Stimulated activated naive CD8-positive, alpha-beta T cell treated with anti-CD3 and anti-CD28 coated beads, Interleukin-15, Interleukin-2, amounts not matched to agents 100 U/mL and 50 U/mL, for 24 hours (primary cell): Measurements from ENCODE around the gene NR4A3.
"Not testable (repeated sequence)": the region's sequence is repeated elsewhere in the genome, so short reads cannot be mapped to it uniquely, and the experiment has no call there.

ENCODE experiments used
- ATAC-seq: fragments of 150-1000 bp; cut with Tn5 transposase; one replicate; pipeline ENCODE4 v1.10.0; 2021
- DNase-seq: peaks from one replicate; pipeline ENCODE4 v3.0.0; 2021

The NR4A3 gene

GRCh38 chr9:99821396-99822108 is at the start of gene NR4A3:
NR4A3 (plus strand) TSS chr9:99821885; CDS start chr9:99828043, 6,158 bp downstream.
- DNase-seq (peak; percentile 92), ATAC-seq (peak; percentile 33)

GRCh38 chr9:99773468-99774138 is 48.1 kb upstream of the NR4A3 start:
- ATAC-seq: no peak
- no peak for DNase-seq

DNA sequence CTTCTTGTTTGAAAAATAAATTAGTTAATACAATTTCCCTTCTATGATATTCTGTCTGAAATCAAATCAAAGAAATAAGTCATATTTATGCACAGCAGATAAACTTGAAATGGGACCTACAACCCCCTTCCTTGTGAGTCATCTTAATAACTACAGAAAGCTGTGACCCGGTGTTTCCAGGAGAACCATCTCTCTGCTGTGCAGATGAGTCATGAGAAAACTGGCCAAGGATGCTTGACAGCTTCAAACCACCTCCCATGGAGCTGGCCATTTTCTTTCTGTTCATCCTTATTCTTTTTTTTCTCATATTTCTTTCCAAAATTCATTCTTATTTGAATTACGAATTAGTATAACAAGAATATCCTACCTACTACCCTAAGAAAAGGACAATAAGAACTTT is 43.4 kb upstream of the NR4A3 start:
- ATAC-seq (peak; percentile 89), DNase-seq (peak; percentile 54)

DNA sequence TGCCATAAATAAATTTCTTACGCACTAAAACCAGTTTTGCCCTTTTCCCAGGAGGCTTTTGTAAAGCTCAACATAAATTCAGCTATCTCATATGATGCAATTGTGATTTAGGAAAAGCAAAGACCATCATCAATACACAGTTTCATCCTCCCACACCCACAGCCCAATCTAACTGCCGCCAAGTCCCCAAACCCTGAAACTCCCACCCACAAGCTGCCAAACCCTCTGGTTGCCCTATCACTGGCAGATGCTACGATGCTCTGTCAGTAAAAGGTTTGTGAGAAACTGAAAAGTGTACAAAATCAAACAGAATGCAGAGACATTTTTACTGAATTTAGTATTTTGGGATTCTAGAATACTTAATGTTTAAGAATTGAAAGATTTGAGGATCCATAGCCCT is 42.8 kb upstream of the NR4A3 start:
- DNase-seq: peak; percentile 47

GRCh38 chr9:99779277-99779676 is 42.4 kb upstream of the NR4A3 start:
- no peak for DNase-seq
- peak; percentile 77 for ATAC-seq

More for the DNA sequence above, 42.8 kb upstream of the NR4A3 start:
- ATAC-seq: peak; percentile 67

DNA sequence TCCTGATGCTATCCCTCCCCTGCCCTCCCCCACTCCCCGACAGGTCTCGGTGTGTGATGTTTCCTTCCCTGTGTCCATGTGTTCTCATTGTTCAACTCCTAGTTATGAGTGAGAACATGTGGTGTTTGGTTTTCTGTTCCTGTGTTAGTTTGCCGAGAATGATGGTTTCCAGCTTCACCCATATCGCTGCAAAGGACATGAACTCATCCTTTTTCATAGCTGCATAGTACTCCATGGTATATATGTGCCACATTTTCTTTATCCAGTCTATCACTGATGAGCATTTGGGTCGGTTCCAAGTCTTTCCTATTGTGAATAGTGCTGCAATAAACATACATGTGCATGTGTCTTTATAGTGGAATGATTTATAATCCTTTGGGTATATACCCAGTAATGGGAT is 39.3 kb upstream of the NR4A3 start:
- DNase-seq, ATAC-seq: not testable (repeated sequence)

DNA sequence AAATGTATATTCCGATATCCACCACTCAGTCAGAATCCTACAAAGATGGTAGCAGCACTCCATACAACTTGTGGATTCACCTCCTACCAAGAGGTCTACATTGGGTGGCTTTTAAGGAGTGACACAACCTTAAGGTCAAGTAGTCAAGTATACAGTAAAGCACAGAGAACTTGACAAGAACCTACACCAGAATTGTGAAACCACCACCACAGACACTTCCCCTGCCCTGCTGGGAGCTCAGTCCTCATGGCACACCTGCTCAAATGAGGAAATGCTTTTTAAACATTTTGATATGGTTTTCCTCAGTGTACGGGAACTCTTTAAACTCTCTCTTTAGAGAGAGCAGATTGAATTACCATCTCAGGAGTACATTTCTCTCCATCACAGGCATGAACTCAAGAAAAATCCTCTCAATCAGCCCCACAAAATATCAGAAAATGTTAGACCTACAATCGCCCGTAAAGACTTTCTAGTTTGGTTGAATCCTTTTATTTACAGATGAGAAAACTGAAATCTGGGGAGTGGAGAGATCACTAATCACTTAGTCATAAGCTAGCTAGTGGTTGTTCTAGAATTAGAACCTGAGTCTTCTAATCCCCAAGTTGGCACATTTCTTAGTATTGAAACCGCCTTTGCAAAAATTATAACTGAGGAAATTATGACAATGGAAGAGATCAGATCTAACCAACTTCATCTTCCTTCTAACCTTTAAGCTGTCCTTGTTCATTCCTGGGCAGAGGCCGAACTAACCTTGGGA is 38.5 kb upstream of the NR4A3 start:
- DNase-seq (no peak), ATAC-seq (peak; percentile 15)

DNA sequence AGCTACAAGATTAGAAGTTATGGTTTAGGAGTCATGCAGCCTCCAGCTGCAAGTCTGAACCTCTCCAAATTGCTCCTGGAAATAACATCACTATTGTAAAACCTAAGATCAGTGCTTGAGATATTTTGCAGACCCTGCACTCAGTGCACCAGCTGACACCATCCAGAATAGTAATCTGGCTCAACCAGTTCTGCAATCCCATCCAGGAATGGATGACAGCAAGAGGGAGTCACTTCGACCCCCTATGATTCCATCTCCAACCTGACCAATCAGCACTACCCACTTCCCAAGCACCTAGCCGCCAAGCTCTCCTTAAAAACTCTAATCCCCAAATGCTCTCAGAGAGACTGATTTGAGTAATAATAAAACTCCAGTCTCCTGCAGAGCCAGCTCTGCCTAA is 37.9 kb upstream of the NR4A3 start:
- DNase-seq (no peak), ATAC-seq (no peak)

GRCh38 chr9:99785010-99785590 is 36.6 kb upstream of the NR4A3 start:
- no peak for DNase-seq
- ATAC-seq: no peak

GRCh38 chr9:99787556-99787955 is 34.1 kb upstream of the NR4A3 start:
- no peak for ATAC-seq

GRCh38 chr9:99793528-99793927 is 28.2 kb upstream of the NR4A3 start:
- no peak for ATAC-seq
- DNase-seq: no peak

More at GRCh38 chr9:99787556-99787955, 34.1 kb upstream of the NR4A3 start:
- DNase-seq: no peak

GRCh38 chr9:99796231-99796630 is 25.5 kb upstream of the NR4A3 start:
- ATAC-seq (no peak), DNase-seq (no peak)

- DNase-seq (no peak), ATAC-seq (no peak)
Observed at GRCh38 chr9:99801775-99802174, 19.9 kb upstream of the NR4A3 start.

GRCh38 chr9:99803694-99804093 is 18.0 kb upstream of the NR4A3 start:
- DNase-seq (no peak), ATAC-seq (no peak)

- DNase-seq (peak; percentile 71), ATAC-seq (peak; percentile 35)
Observed at GRCh38 chr9:99807276-99807852, 14.3 kb upstream of the NR4A3 start.

DNA sequence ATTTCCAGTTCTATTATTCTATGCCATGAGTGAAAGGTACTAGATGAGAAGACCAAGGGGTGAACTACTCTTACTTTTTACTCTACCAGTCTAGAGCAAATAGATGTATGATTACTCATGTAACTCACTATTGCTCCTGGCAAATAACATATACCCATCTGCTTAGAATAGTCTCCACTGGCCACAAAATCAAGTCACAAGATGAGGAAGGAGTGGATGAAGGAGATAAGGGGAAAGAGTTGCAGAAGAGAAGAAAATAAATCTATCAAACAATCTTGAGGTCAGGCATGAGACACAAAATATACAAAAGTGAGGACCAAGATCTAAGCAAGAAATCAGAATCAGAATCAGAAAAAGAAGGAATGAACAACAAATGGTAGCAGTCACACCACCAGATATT is 13.7 kb upstream of the NR4A3 start:
- ATAC-seq: no peak

DNA sequence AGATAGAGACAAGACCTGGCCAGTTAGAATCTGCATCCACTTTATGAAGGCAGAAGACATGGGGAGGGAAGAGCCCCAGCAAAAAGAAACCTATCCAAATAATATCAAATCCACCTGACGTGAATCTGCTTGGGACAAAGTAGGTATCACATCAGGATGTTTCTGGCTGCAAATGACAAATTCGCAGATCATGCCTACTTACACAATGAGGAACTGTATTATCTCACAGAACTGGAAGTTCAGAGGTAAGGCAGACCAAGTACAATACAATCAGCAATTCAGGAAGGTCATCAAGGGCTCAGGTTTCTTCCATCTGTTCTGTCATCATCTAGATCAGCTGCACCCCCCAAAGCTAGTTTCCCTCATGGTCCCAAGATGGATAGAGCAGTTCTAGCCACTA is 13.2 kb upstream of the NR4A3 start:
- ATAC-seq (no peak), DNase-seq (no peak)

More for the DNA sequence above, 13.7 kb upstream of the NR4A3 start:
- no peak for DNase-seq

- ATAC-seq (peak; percentile 68), DNase-seq (no peak)
Observed at GRCh38 chr9:99809586-99810319, 11.9 kb upstream of the NR4A3 start.

DNA sequence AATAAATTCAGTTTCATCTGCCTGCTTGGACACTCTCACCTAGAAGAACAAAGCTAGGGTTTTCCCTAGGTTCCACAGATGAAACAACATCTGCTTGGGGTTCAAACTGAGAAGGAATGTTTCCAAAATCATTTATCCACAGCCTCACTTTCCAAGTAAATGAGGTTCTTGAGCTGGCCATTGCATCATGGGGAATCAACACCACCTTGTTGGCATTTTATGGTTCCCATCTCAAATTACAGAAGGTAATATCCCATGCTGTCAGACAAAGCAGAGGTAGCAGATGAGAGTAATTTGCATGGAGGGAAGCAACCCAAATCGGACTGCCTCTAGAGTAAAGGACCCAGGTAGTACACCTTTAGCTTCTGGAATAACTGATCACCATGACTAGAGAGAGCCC is 10.5 kb upstream of the NR4A3 start:
- ATAC-seq: peak; percentile 21

DNA sequence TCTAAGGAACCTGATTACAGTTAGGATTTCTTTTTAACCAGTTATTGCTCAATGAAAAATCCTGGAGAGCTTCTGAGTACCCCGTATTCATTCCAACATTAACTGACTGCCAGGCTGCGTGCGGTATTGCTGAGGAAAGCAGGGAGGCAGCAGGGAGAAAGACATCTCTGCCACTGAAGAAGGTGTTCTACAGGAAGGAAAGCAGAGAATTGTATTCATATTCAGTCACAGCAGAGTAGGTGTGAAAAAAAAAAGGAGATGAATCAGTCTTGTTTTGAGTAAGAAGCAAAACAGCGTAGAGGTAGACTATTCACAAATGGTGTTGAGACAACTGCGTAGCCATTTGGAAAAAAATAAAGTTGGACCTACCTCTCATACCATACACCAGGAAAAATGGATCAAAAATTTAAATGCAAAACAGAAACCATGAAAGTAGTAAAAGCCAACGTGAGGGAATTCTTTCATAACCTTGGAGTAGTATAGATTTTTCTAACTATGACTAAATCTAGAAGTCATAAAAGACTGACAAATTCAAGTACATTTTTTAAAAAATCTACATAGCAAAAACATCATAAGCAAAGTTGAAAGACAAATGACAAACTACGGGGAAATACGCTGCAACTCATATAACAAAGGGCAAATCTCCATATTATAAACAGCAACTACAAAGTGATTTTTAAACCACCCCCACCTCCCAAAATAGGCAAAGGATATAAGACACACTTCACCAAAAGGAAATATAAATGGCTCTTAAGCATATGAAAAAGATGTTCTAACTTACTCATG is 9.9 kb upstream of the NR4A3 start:
- ATAC-seq (peak; percentile 76), DNase-seq (no peak)

More for the DNA sequence above, 10.5 kb upstream of the NR4A3 start:
- DNase-seq: no peak

- no peak for DNase-seq
- ATAC-seq: no peak
Observed at GRCh38 chr9:99813739-99814138, 7.9 kb upstream of the NR4A3 start.
